ENCODE results near the gene LBX1.

GRCh38 chr10:101215397-101216206 lies 13.7 kb downstream of the LBX1 start:
- TF ChIP-seq CTCF (IDR thresholded peaks at IDR 0.05) (no peak), EP300 (IDR thresholded peaks at IDR 0.05) (no peak)
